KMS-11 (cell line): ENCODE measurements around the gene ARHGEF26.

Experiments
- H2AFZ ChIP-seq: fragments of 200-600 bp; sonication (generic); 2 replicates; pipeline ENCODE4 v1.6.1; 2016; ENCODE audit warnings: antibody characterized with exemption, mixed run types, low read depth
- H3K27ac ChIP-seq: fragments of 200-600 bp; sonication (generic); 2 replicates; pipeline ENCODE4 v1.6.1; 2016; ENCODE audit warnings: mild to moderate bottlenecking, mixed run types
- H3K27me3 ChIP-seq: fragments of 200-600 bp; sonication (generic); 2 replicates; pipeline ENCODE4 v1.6.1; 2017; ENCODE audit warnings: mild to moderate bottlenecking, low read depth, mixed run types, moderate library complexity; ENCODE audit not compliant: insufficient read depth
- H3K36me3 ChIP-seq: fragments of 200-600 bp; sonication (generic); 2 replicates; pipeline ENCODE4 v1.6.1; 2017; ENCODE audit warnings: mild to moderate bottlenecking, mixed run types; ENCODE audit not compliant: insufficient read depth
- H3K4me1 ChIP-seq: fragments of 200-600 bp; sonication (generic); 2 replicates; pipeline ENCODE4 v1.6.1; 2016; ENCODE audit warnings: mild to moderate bottlenecking, low read depth, mixed run types; ENCODE audit not compliant: poor library complexity, severe bottlenecking
- H3K4me2 ChIP-seq: fragments of 200-600 bp; sonication (generic); 2 replicates; pipeline ENCODE4 v1.7.0; 2016; ENCODE audit warnings: mild to moderate bottlenecking, mixed run types
- H3K4me3 ChIP-seq: fragments of 200-600 bp; sonication (generic); IDR thresholded peaks from 2 replicates; pipeline ENCODE4 v1.6.1; 2017; ENCODE audit warnings: low read depth, low read length, mixed read lengths; ENCODE audit not compliant: insufficient read depth
- H3K79me2 ChIP-seq: fragments of 200-600 bp; sonication (generic); 2 replicates; pipeline ENCODE4 v1.6.1; 2016; ENCODE audit warnings: low read depth, mixed run types; ENCODE audit not compliant: insufficient read depth
- H3K9ac ChIP-seq: fragments of 200-600 bp; sonication (generic); 2 replicates; pipeline ENCODE4 v1.6.1; 2016; ENCODE audit warnings: mild to moderate bottlenecking, mixed run types
- H4K20me1 ChIP-seq: fragments of 200-600 bp; sonication (generic); 2 replicates; pipeline ENCODE4 v1.6.1; 2016; ENCODE audit warnings: mild to moderate bottlenecking, mixed run types; ENCODE audit not compliant: insufficient read depth
- CTCF ChIP-seq: fragments of 200-600 bp; sonication (generic); conservative IDR thresholded peaks from 2 replicates; pipeline ENCODE4 v1.6.1; 2017; ENCODE audit warnings: low read depth, mild to moderate bottlenecking, antibody characterized with exemption, low read length, moderate library complexity, mixed read lengths

The ARHGEF26 gene

GRCh38 chr3:154307363-154307762 is 186.2 kb downstream of the ARHGEF26 start:
- no peaks in the 10 kb centered on the region for H3K27me3 ChIP-seq
- no peaks in the 10 kb centered on the region for H3K79me2 ChIP-seq
- no peak overlapping the region for H3K27ac ChIP-seq
- no peak overlapping the region for H3K4me2 ChIP-seq
- peaks cover 21% of the 10 kb centered on the region for H3K4me1 ChIP-seq
- H2AFZ ChIP-seq = no peak overlapping the region
- no peaks in the 10 kb centered on the region for H4K20me1 ChIP-seq
- no peak overlapping the region for H3K4me3 ChIP-seq
- H3K9ac ChIP-seq = no peak overlapping the region
- peaks cover 9% of the 10 kb centered on the region; the same call in 1 of the 2 replicates for H3K36me3 ChIP-seq
- no peak for TF ChIP-seq CTCF
